Neural progenitor cell (in vitro differentiated cells): Measurements from ENCODE around the gene RPS27A. TPM values are rescaled to one million over a fixed set of nuclear protein-coding genes. Genes with fewer than 3 reads are reported as not detected.
"Not testable (repeated sequence)": the region's sequence is repeated elsewhere in the genome, so short reads cannot be mapped to it uniquely, and the experiment has no call there.

ENCODE experiments used
- DNase-seq: peaks from one replicate; pipeline ENCODE4 v3.0.0-alpha.2; 2016; ENCODE audit warnings: low spot score
- H2AFZ ChIP-seq: fragments of 200-600 bp; sonication (generic); replicated peaks from 2 replicates; pipeline ENCODE4 v1.6.1; 2016; ENCODE audit warnings: antibody characterized with exemption
- H3F3A ChIP-seq: fragments of 200-600 bp; sonication (generic); 2 replicates; pipeline ENCODE4 v1.6.1; 2016; ENCODE audit warnings: antibody characterized with exemption, low read depth
- H3K27ac ChIP-seq: fragments of 200-600 bp; sonication (generic); 2 replicates; pipeline ENCODE4 v1.5.1; 2016; ENCODE audit warnings: mild to moderate bottlenecking
- H3K27me3 ChIP-seq: fragments of 200-600 bp; sonication (generic); 2 replicates; pipeline ENCODE4 v1.6.1; 2016; ENCODE audit warnings: mild to moderate bottlenecking, moderate library complexity
- H3K36me3 ChIP-seq: fragments of 200-600 bp; sonication (generic); 2 replicates; pipeline ENCODE4 v1.5.1; 2016
- H3K4me1 ChIP-seq: fragments of 200-600 bp; sonication (generic); 2 replicates; pipeline ENCODE4 v1.6.1; 2016; ENCODE audit warnings: mixed run types
- H3K4me2 ChIP-seq: fragments of 200-600 bp; sonication (generic); 2 replicates; pipeline ENCODE4 v1.6.1; 2016
- H3K4me3 ChIP-seq: fragments of 200-600 bp; sonication (generic); 2 replicates; pipeline ENCODE4 v1.5.1; 2016
- H3K79me2 ChIP-seq: fragments of 200-600 bp; sonication (generic); 2 replicates; pipeline ENCODE4 v1.6.1; 2016; ENCODE audit warnings: low read depth
- H3K9ac ChIP-seq: fragments of 200-600 bp; sonication (generic); 2 replicates; pipeline ENCODE4 v1.6.1; 2016
- H3K9me3 ChIP-seq: fragments of 200-600 bp; sonication (generic); 2 replicates; pipeline ENCODE4 v1.5.1; 2016; ENCODE audit warnings: low read depth
- H4K20me1 ChIP-seq: fragments of 200-600 bp; sonication (generic); 2 replicates; pipeline ENCODE4 v1.6.1; 2016; ENCODE audit warnings: low read depth
- H3K27ac Mint-ChIP-seq: 3 replicates; pipeline ENCODE4 v1.8.0; 2021; ENCODE audit warnings: mixed read lengths
- H3K27me3 Mint-ChIP-seq: 2 replicates; pipeline ENCODE4 v1.8.0; 2022; ENCODE audit warnings: low read depth, mild to moderate bottlenecking, inconsistent platforms, moderate library complexity, mixed read lengths; ENCODE audit not compliant: insufficient read depth
- H3K36me3 Mint-ChIP-seq: 3 replicates; pipeline ENCODE4 v1.8.0; 2021; ENCODE audit warnings: mixed read lengths
- H3K4me1 Mint-ChIP-seq: 3 replicates; pipeline ENCODE4 v1.8.0; 2021; ENCODE audit warnings: mixed read lengths
- H3K4me3 Mint-ChIP-seq: 3 replicates; pipeline ENCODE4 v1.8.0; 2021; ENCODE audit warnings: mild to moderate bottlenecking, moderate library complexity, mixed read lengths
- H3K9me3 Mint-ChIP-seq: 3 replicates; pipeline ENCODE4 v1.8.0; 2020; ENCODE audit warnings: mixed read lengths
- EZH2 ChIP-seq: fragments of 200-600 bp; sonication (generic); IDR thresholded peaks from 2 replicates; pipeline ENCODE4 v1.6.1; 2017; ENCODE audit warnings: antibody characterized with exemption, mild to moderate bottlenecking, moderate library complexity
- EZH2phosphoT487 ChIP-seq: fragments of 200-600 bp; sonication (generic); IDR thresholded peaks from 2 replicates; pipeline ENCODE4 v1.6.1; 2017; ENCODE audit warnings: antibody characterized with exemption
- total RNA-seq: library from RNA; depleted of rRNA; stranded (reverse); fragments of >200 nt; gene quantifications from 2 replicates; pipeline ENCODE4 v1.2.3, GENCODE V29; 2015; ENCODE audit warnings: low replicate concordance
- TF ChIP-seq, protein P1 (sequence below): fragments of 200-600 bp; sonication (generic); IDR thresholded peaks from 2 replicates; pipeline ENCODE4 v1.5.1; 2017; ENCODE audit warnings: antibody characterized with exemption, mild to moderate bottlenecking

RPS27A gene
- total RNA-seq, 1 donor from 2014 or later: 2,741 TPM

GRCh38 chr2:55277310-55277709, 44.8 kb downstream of the RPS27A start:
- Histone ChIP-seq H3K4me1 (peaks cover 18% of the 10 kb centered on the region), H3K9ac (no peak overlapping the region), H4K20me1 (no peaks in the 10 kb centered on the region), H3F3A (peaks cover 20% of the 10 kb centered on the region), H2AFZ (no peak overlapping the region), H3K36me3 (no peaks in the 10 kb centered on the region), H3K79me2 (no peaks in the 10 kb centered on the region), H3K9me3 (no peaks in the 10 kb centered on the region), H3K4me2 (no peak overlapping the region), H3K4me3 (no peak overlapping the region), H3K27me3 (no peaks in the 10 kb centered on the region), H3K27ac (no peak overlapping the region)
- Mint-ChIP-seq H3K4me1 (peaks cover 13% of the 10 kb centered on the region), H3K27ac (no peak overlapping the region), H3K27me3 (no peaks in the 10 kb centered on the region), H3K9me3 (no peaks in the 10 kb centered on the region), H3K4me3 (no peak overlapping the region), H3K36me3 (no peaks in the 10 kb centered on the region)
- no peak for TF ChIP-seq EZH2
- no peak for TF ChIP-seq EZH2phosphoT487
- TF ChIP-seq, protein P1, sequence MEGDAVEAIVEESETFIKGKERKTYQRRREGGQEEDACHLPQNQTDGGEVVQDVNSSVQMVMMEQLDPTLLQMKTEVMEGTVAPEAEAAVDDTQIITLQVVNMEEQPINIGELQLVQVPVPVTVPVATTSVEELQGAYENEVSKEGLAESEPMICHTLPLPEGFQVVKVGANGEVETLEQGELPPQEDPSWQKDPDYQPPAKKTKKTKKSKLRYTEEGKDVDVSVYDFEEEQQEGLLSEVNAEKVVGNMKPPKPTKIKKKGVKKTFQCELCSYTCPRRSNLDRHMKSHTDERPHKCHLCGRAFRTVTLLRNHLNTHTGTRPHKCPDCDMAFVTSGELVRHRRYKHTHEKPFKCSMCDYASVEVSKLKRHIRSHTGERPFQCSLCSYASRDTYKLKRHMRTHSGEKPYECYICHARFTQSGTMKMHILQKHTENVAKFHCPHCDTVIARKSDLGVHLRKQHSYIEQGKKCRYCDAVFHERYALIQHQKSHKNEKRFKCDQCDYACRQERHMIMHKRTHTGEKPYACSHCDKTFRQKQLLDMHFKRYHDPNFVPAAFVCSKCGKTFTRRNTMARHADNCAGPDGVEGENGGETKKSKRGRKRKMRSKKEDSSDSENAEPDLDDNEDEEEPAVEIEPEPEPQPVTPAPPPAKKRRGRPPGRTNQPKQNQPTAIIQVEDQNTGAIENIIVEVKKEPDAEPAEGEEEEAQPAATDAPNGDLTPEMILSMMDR: no peak
- no peak for DNase-seq

GRCh38 chr2:55279214-55279835, 46.8 kb downstream of the RPS27A start:
- Histone ChIP-seq H3K4me2 (peak overlapping the region; percentile 71), H3K4me3 (peak overlapping the region; percentile 30), H3K4me1 (peaks cover 18% of the 10 kb centered on the region), H2AFZ (peak overlapping the region; percentile 84), H3F3A (peaks cover 40% of the 10 kb centered on the region)
- H4K20me1 ChIP-seq, H3K79me2 ChIP-seq, H3K36me3 ChIP-seq, H3K27me3 Mint-ChIP-seq, H3K9me3 Mint-ChIP-seq, H3K36me3 Mint-ChIP-seq, H3K27me3 ChIP-seq, H3K9me3 ChIP-seq, H3K9ac ChIP-seq, H3K27ac ChIP-seq, H3K27ac Mint-ChIP-seq: not testable (repeated sequence)
- H3K4me1 Mint-ChIP-seq: peaks cover 16% of the 10 kb centered on the region
- peak overlapping the region; percentile 43 for H3K4me3 Mint-ChIP-seq
- DNase-seq: peak; percentile 48

- not testable (repeated sequence) for H3K9me3 ChIP-seq, H3K27me3 ChIP-seq, H3K9me3 Mint-ChIP-seq, H3K27me3 Mint-ChIP-seq, H2AFZ ChIP-seq, H3K4me3 Mint-ChIP-seq, H3K36me3 ChIP-seq, H3K79me2 ChIP-seq, H3K27ac Mint-ChIP-seq, H3K36me3 Mint-ChIP-seq, H4K20me1 ChIP-seq, H3K9ac ChIP-seq, H3K27ac ChIP-seq
- H3K4me2 ChIP-seq: peak overlapping the region; percentile 71
- DNase-seq: peak; percentile 2
- peaks cover 16% of the 10 kb centered on the region for H3K4me1 Mint-ChIP-seq
- peaks cover 41% of the 10 kb centered on the region for H3F3A ChIP-seq
- H3K4me1 ChIP-seq: peaks cover 18% of the 10 kb centered on the region
- peak overlapping the region; percentile 30 for H3K4me3 ChIP-seq
Measured at GRCh38 chr2:55279859-55280424, 47.5 kb downstream of the RPS27A start.

DNA sequence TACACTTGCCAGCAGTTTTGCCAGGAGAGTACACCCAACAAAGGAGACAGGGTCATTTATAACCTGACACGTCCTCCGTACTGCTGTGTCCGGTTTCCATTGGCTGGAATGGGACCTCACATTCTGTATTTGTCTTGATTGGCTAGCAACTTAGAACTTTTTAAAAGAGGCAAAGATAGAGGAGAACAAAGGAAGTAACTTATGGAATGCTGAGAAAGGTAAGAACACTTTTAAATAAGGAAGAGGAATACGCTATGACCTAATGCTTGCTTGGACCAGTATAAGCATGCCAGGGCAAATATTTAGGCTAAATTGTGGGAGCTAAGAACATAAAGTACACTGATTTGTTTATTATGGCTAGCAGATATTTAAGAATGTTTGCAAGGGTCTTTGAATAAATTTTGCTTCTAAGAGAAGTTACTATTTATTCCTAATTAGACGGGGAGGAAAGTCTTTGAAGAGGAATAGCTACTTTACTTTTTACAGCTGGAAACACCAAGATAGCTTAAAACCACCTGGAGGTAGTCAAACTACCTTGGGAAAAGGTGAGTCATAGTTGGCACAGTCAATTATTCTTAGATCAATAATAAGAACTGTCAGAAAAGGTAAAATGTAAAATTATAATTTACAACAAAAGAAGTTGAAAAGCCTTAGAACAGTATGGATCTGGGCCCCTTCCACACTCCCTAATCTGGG, 48.5 kb downstream of the RPS27A start:
- not testable (repeated sequence) for H3K27me3 Mint-ChIP-seq, H3K27ac ChIP-seq, H3K36me3 Mint-ChIP-seq, H4K20me1 ChIP-seq, H3K79me2 ChIP-seq, H3K9ac ChIP-seq, H3K9me3 Mint-ChIP-seq, H3K27me3 ChIP-seq, H3K27ac Mint-ChIP-seq, H2AFZ ChIP-seq, DNase-seq, H3K36me3 ChIP-seq, H3K9me3 ChIP-seq, H3K4me3 ChIP-seq
- H3K4me2 ChIP-seq: peak overlapping the region; percentile 70
- H3K4me1 Mint-ChIP-seq: peaks cover 16% of the 10 kb centered on the region
- H3K4me1 ChIP-seq: peaks cover 18% of the 10 kb centered on the region
- peaks cover 46% of the 10 kb centered on the region for H3F3A ChIP-seq
- H3K4me3 Mint-ChIP-seq: peak overlapping the region; percentile 59
